GM12875 (cell line): Measurements from ENCODE around the gene RAB19.

Source experiments
- H3K4me3 ChIP-seq: one replicate; pipeline ENCODE4 v1.5.1; 2011; ENCODE audit warnings: low read depth, low read length, control low read depth
- CTCF ChIP-seq: IDR thresholded peaks from 2 replicates; pipeline ENCODE4 v1.5.1; 2011; ENCODE audit warnings: low read depth, mild to moderate bottlenecking, control low read depth, inconsistent platforms, low read length, moderate library complexity, borderline replicate concordance; ENCODE audit not compliant: insufficient read depth

RAB19 gene

GRCh38 chr7:140390466-140391190, 13.2 kb upstream of the RAB19 start:
- TF ChIP-seq CTCF = no peak
- H3K4me3 ChIP-seq = peak overlapping the region; percentile 37

- no peak for TF ChIP-seq CTCF
- H3K4me3 ChIP-seq = no peak overlapping the region
Measured at GRCh38 chr7:140391634-140392033, 12.2 kb upstream of the RAB19 start.

GRCh38 chr7:140393756-140394306, 10.0 kb upstream of the RAB19 start:
- H3K4me3 ChIP-seq = no peak overlapping the region
- TF ChIP-seq CTCF = no peak

- H3K4me3 ChIP-seq = peak within 1 kb of the TSS; percentile 89
- TF ChIP-seq CTCF = peak; percentile 21; the same call in 1 of the 2 replicates
Measured at GRCh38 chr7:140397784-140398750, 5.8 kb upstream of the RAB19 start, which contains the start of gene SLC37A3. TSS of gene SLC37A3 (minus strand) at chr7:140398530. CDS start at chr7:140382526, 16,004 bp downstream.

DNA sequence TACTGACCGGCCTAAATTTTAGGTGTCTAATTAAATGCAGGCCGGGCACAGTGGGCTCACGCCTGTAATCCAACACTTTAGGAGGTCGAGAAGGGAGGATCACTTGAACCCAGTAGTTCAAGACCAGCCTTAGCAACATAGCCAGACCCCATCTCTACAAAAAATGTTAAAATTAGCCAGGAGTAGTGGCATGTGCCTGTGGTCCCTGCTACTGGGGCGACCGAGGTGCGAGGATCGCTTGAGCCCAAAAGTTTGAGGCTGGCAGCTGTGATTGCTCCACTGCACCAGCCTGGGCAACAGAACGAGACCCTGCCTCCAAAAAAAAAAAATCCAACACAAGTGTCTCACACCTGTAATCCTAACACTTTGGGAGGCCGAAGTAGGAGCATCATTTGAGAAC, 5.0 kb upstream of the RAB19 start:
- H3K4me3 ChIP-seq = no peak overlapping the region
- no peak for TF ChIP-seq CTCF

DNA sequence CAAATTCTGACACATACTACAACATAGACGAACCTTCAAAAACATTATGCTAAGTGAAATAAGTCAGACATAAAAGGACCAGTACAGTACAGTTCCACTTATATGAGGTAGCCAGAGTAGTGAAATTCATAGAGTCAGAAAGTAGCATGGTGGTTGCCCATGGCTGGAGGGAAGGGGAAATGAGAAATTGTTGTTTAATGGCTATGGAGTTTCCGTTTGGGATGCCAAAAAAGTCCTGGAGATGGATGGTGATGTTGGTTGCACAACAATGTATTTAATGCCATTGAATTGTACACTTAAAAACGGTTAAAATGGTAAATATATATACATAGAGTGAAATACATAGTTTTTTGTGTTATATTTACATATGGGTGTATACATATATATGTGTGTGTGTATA, 3.5 kb upstream of the RAB19 start:
- TF ChIP-seq CTCF = no peak
- no peak overlapping the region for H3K4me3 ChIP-seq
